Common myeloid progenitor, CD34-positive (primary cell): Measurements from ENCODE around the gene ZBTB8B.

Source experiments
- CTCF ChIA-PET: fragments of 350-600 bp; sonication (Branson Sonifier 250); formaldehyde crosslinking; loops from one replicate; lab custom pipeline; 2021; ENCODE audit warnings: antibody characterized with exemption; lab: Charles Lee
- POLR2A ChIA-PET: fragments of 350-600 bp; sonication (Branson Sonifier 250); formaldehyde crosslinking; loops from one replicate; lab custom pipeline; 2021; ENCODE audit warnings: antibody characterized with exemption; lab: Charles Lee
- DNase-seq, 3 donors: peaks; one replicate each; pipeline versions ENCODE4 v3.0.0 to v3.0.0-alpha.2; 2013
- H3K27ac ChIP-seq, 2 experiments: 1 replicate in 1 of 2; 2 replicates in 1 of 2; pipeline ENCODE4 v1.7.0; 2013; ENCODE audit warnings: inconsistent platforms in 2 of 2, low read length in 2 of 2, mild to moderate bottlenecking in 2 of 2, low read depth in 1 of 2, moderate library complexity in 1 of 2; ENCODE audit not compliant: severe bottlenecking in 2 of 2, insufficient read depth in 1 of 2, poor library complexity in 1 of 2
- H3K27me3 ChIP-seq, 5 experiments: replicated peaks in 2 of 5; 1 replicate in 3 of 5; 2 replicates in 2 of 5; pipeline versions ENCODE4 v1.6.1 to v1.7.0; 2013; ENCODE audit warnings: low read length in 4 of 5, mild to moderate bottlenecking in 2 of 5, moderate library complexity in 2 of 5, inconsistent platforms in 1 of 5; ENCODE audit not compliant: insufficient read depth in 5 of 5, control insufficient read depth in 4 of 5
- H3K36me3 ChIP-seq, 4 experiments: 1 replicate in 2 of 4; 2 replicates in 2 of 4; pipeline versions ENCODE4 v1.6.1 to v1.7.0; 2013; ENCODE audit warnings: low read length in 3 of 4, control low read depth in 1 of 4, mild to moderate bottlenecking in 1 of 4; ENCODE audit not compliant: control insufficient read depth in 4 of 4, insufficient read depth in 4 of 4
- H3K4me1 ChIP-seq, 4 experiments: 1 replicate in 3 of 4; 2 replicates in 1 of 4; pipeline versions ENCODE4 v1.6.1 to v1.7.1; 2013; ENCODE audit warnings: low read length in 3 of 4, mild to moderate bottlenecking in 3 of 4, control low read depth in 1 of 4, inconsistent platforms in 1 of 4, moderate library complexity in 1 of 4; ENCODE audit not compliant: control insufficient read depth in 4 of 4, insufficient read depth in 4 of 4; ENCODE audit errors: control extremely low read depth in 1 of 4
- H3K4me3 ChIP-seq, 7 experiments: 1 replicate in 4 of 7; 2 replicates in 3 of 7; pipeline versions ENCODE4 v1.5.1 to v1.7.0; 2013; ENCODE audit warnings: mild to moderate bottlenecking in 7 of 7, low read length in 6 of 7, moderate library complexity in 6 of 7, inconsistent platforms in 2 of 7, low read depth in 2 of 7, control low read depth in 1 of 7; ENCODE audit not compliant: insufficient read depth in 4 of 7, control insufficient read depth in 1 of 7; ENCODE audit errors: extremely low read depth in 1 of 7
- H3K9me3 ChIP-seq, 5 experiments: 1 replicate in 4 of 5; 2 replicates in 1 of 5; pipeline versions ENCODE4 v1.6.1 to v1.7.1; 2013; ENCODE audit warnings: low read length in 4 of 5, mild to moderate bottlenecking in 2 of 5, inconsistent platforms in 1 of 5, low read depth in 1 of 5, moderate library complexity in 1 of 5; ENCODE audit not compliant: control insufficient read depth in 4 of 5, insufficient read depth in 2 of 5; ENCODE audit errors: control extremely low read depth in 1 of 5
- WGBS: methylation state at CpG from one replicate; pipeline ENCODE4 v1.1.5; 2013; ENCODE audit not compliant: insufficient coverage; 5-methylcytosine and 5-hydroxymethylcytosine counted together

Gene ZBTB8B

DNA sequence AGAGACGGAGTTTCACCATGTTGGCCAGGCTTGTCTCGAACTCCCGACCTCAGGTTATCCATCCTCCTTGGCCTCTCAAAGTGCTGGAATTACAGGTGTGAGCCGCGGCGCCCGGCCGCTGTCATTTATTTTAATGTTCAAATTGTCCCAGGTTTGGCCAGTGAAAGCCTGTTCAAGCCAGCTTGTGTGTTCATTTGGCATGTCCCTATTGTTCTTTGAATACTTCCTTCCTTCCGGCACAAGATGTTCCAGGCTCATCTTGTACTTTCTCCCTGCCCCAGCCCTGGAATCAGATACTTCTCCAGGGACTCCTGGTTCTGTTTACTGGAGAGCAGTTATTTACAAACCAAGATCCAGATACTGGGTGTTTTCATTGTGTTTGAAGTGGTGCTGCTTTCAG is 37.0 kb downstream of the ZBTB8B start:
- H3K4me3 ChIP-seq, result no peak overlapping the region
- no peak for DNase-seq
- no peaks in the 10 kb centered on the region for H3K9me3 ChIP-seq
- 96% methylated on average over 9 of the region's 9 CpGs for WGBS
- CTCF ChIA-PET, result interaction anchor here (1.6 kb wide), 1 partner anchor 18 kb away, joined by 4 read pairs; no protein-coding TSS in a partner anchor
- POLR2A ChIA-PET, result interaction anchor here (0.6 kb wide), 1 partner anchor 19 kb away, joined by 6 read pairs; no protein-coding TSS in a partner anchor
- no peaks in the 10 kb centered on the region for H3K27me3 ChIP-seq
- H3K4me1 ChIP-seq, result peaks cover 0 to 9% (median 5%) of the 10 kb centered on the region in 4 experiments
- H3K27ac ChIP-seq, result no peak overlapping the region
- H3K36me3 ChIP-seq, result no peaks in the 10 kb centered on the region

DNA sequence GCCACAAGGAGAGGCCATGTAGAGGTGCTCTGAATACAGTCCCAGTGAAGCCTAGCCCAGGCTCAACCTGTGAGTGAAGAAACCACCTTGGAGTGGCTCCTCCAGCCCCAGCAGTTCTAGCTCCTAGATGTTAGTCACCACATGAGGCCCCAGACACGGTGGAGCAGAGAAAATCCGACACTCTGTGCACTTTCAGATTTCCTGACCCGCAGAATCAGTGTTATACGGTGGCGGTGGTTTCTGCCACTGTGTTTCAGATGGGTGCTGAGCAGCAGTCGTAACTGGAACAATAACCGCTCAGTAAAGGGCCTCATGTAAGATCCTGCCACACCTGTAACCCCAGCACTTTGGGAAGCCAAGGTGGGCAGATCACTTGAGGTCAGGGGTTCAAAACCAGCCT is 38.3 kb downstream of the ZBTB8B start:
- H3K9me3 ChIP-seq, result no peaks in the 10 kb centered on the region
- ChIA-PET POLR2A (no interaction called here), CTCF (no interaction called here)
- H3K4me3 ChIP-seq, result no peak overlapping the region
- H3K36me3 ChIP-seq, result no peaks in the 10 kb centered on the region
- H3K27ac ChIP-seq, result no peak overlapping the region
- no peaks in the 10 kb centered on the region for H3K27me3 ChIP-seq
- H3K4me1 ChIP-seq, result peaks cover 0 to 9% (median 5%) of the 10 kb centered on the region in 4 experiments
- 91% methylated on average over 7 of the region's 7 CpGs for WGBS
- DNase-seq, result no peak

DNA sequence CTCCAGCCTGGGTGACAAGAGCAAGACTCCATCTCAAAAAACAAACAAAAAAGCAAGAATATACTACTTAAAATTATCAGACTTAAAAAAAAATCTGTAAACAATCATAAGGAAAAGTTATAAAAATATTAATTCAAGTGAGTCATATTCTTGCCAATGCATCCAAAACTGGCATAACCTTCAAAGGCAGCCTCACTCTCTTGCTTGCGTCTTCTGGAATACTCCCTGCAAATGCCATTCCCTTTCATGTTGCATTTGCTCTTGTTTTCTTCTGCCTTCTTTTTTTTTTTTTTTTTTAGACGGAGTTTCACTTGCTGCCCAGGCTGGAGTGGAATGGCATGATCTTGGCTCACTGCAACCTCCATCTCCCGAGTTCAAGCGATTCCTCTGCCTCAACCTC is 42.1 kb downstream of the ZBTB8B start:
- ChIA-PET POLR2A (no interaction called here), CTCF (interaction anchor here (1.0 kb wide), 1 partner anchor 13 kb away, joined by 3 read pairs; no protein-coding TSS in a partner anchor)
- Histone ChIP-seq H3K27me3 (no peaks in the 10 kb centered on the region), H3K36me3 (no peaks in the 10 kb centered on the region), H3K27ac (no peak overlapping the region), H3K9me3 (no peaks in the 10 kb centered on the region), H3K4me1 (no peaks in the 10 kb centered on the region), H3K4me3 (no peak overlapping the region)
- WGBS, result 100% methylated on average over 1 of the region's 4 CpGs
- no peak for DNase-seq

DNA sequence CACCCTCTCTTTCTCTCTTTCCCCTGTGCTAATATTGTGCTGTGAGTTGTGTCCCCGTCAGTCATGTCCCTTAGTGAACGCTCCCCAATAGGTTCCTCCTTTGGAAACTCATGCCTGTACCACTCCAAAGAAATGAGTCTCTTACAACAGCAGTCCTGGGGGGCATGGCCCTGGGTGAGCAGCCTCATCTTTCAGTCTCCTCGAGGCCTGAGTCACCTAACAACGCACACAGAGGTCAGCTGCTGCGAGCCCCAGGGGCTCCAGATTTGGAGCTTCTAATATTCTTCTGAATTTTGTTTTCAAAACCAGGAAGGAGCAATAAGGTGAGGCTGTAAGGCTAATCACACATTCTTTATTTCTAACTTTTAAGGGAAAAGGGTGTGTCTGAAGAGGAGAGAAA is 43.9 kb downstream of the ZBTB8B start:
- ChIA-PET CTCF (no interaction called here), POLR2A (interaction anchor here (1.1 kb wide), 1 partner anchor 101 kb away, joined by 3 read pairs; no protein-coding TSS in a partner anchor)
- no peak overlapping the region for H3K4me3 ChIP-seq
- H3K36me3 ChIP-seq, result no peaks in the 10 kb centered on the region
- H3K27ac ChIP-seq, result no peak overlapping the region
- no peaks in the 10 kb centered on the region for H3K27me3 ChIP-seq
- H3K9me3 ChIP-seq, result no peaks in the 10 kb centered on the region
- no peaks in the 10 kb centered on the region for H3K4me1 ChIP-seq
- no peak for DNase-seq
- WGBS, result 78% methylated on average over 3 of the region's 5 CpGs

DNA sequence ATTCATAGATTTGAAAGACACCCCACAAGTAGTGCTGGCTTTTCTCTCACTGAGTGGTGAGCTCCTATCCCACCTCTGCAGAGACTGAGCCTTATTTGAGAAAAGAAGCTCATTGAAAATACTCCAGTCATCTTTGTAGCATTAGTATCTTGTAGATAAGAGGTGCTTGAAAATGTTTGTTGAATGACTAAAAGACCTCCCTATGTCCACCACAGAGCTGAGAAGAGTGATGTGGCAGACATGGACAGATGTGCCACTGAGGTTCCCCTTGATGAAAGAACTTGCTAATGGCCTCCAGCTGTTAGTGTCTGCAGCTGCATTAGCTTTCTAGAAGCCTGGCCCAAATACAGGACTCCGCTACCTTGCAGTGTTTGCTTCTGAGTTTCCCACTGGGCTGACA is 45.1 kb downstream of the ZBTB8B start:
- POLR2A ChIA-PET, result interaction anchor here (1.1 kb wide), 1 partner anchor 100 kb away, joined by 3 read pairs; no protein-coding TSS in a partner anchor
- CTCF ChIA-PET, result no interaction called here
- no peaks in the 10 kb centered on the region for H3K36me3 ChIP-seq
- no peaks in the 10 kb centered on the region for H3K9me3 ChIP-seq
- H3K27ac ChIP-seq, result no peak overlapping the region
- WGBS, result 100% methylated on average over 1 of the region's 1 CpG
- no peaks in the 10 kb centered on the region for H3K4me1 ChIP-seq
- no peak for DNase-seq
- no peak overlapping the region for H3K4me3 ChIP-seq
- H3K27me3 ChIP-seq, result no peaks in the 10 kb centered on the region
